Measurements from ENCODE around the gene NOL6.

DNA sequence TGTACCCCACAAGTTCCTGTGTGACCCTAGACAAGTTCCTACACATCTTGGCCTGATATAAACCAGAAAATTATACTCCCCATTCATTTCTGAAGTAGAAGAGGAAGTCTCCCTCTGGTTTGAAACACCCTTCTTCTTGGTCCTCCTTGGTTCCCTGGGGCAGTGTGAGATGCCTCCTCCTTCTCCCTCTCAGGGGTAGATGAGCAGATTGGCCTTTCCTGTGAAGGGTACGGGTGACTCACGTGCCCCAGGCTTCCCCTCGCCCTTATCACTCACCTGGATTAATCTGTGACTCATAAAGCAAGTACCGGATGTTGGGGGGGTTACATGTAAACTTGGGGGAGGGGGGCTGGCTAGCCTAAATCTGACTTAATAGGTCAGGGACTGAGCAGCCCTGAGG lies 15.3 kb downstream of the NOL6 start:
- TF ChIP-seq, protein P1, sequence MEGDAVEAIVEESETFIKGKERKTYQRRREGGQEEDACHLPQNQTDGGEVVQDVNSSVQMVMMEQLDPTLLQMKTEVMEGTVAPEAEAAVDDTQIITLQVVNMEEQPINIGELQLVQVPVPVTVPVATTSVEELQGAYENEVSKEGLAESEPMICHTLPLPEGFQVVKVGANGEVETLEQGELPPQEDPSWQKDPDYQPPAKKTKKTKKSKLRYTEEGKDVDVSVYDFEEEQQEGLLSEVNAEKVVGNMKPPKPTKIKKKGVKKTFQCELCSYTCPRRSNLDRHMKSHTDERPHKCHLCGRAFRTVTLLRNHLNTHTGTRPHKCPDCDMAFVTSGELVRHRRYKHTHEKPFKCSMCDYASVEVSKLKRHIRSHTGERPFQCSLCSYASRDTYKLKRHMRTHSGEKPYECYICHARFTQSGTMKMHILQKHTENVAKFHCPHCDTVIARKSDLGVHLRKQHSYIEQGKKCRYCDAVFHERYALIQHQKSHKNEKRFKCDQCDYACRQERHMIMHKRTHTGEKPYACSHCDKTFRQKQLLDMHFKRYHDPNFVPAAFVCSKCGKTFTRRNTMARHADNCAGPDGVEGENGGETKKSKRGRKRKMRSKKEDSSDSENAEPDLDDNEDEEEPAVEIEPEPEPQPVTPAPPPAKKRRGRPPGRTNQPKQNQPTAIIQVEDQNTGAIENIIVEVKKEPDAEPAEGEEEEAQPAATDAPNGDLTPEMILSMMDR (IDR thresholded peaks at IDR 0.05 in 4 of 5, conservative IDR thresholded peaks at IDR 0.05 in 1 of 5): no peak
- TF ChIP-seq POLR2A (IDR thresholded peaks at IDR 0.05): no peak
